Effector memory CD8-positive, alpha-beta T cell (primary cell): Measurements from ENCODE around the gene RBM15B.
"Not testable (repeated sequence)": the region's sequence is repeated elsewhere in the genome, so short reads cannot be mapped to it uniquely, and the experiment has no call there.

Source experiments
- ATAC-seq: fragments of 150-1000 bp; cut with Tn5 transposase; replicated peaks from 2 replicates; pipeline ENCODE4 v1.10.0; 2021; ENCODE audit warnings: mild to moderate bottlenecking, moderate library complexity
- DNase-seq, 3 experiments: peaks; one replicate each; pipeline ENCODE4 v3.0.0; 2021
- H3K27ac Mint-ChIP-seq, 2 donors: one replicate each; pipeline ENCODE4 v1.8.0; 2022; ENCODE audit warnings: mild to moderate bottlenecking in 2 of 2, mixed read lengths in 2 of 2, moderate library complexity in 2 of 2
- H3K27me3 Mint-ChIP-seq, 2 donors: one replicate each; pipeline ENCODE4 v1.8.0; 2022; ENCODE audit warnings: mixed read lengths in 2 of 2
- H3K36me3 Mint-ChIP-seq: one replicate; pipeline ENCODE4 v1.8.0; 2022; ENCODE audit warnings: mild to moderate bottlenecking, moderate library complexity, mixed read lengths; ENCODE audit not compliant: insufficient read depth
- H3K4me1 Mint-ChIP-seq, 2 donors: one replicate each; pipeline ENCODE4 v1.8.0; 2022; ENCODE audit warnings: low read depth in 2 of 2, mixed read lengths in 2 of 2
- H3K4me3 Mint-ChIP-seq, 2 donors: one replicate each; pipeline ENCODE4 v1.8.0; 2022; ENCODE audit warnings: mild to moderate bottlenecking in 2 of 2, mixed read lengths in 2 of 2, moderate library complexity in 2 of 2
- H3K9me3 Mint-ChIP-seq, 2 donors: one replicate each; pipeline ENCODE4 v1.8.0; 2022; ENCODE audit warnings: mixed read lengths in 2 of 2

Gene RBM15B

DNA sequence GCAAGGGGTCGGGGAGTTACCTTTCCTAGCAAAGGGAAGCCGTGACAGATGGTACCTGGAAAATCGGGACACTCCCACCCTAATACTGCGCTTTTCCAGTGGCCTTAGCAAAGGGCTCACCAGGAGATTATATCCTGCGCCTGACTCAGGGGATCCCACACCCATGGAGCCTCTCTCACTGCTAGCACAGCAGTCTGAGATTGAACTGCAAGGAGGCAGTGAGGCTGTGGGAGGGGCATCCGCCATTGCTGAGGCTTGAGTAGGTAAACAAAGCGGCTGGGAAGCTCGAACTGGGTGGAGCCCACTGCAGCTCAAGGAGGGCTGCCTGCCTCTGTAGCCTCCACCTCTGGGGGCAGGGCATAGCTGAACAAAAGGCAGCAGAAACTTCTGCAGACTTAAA, 22.8 kb upstream of the RBM15B start:
- not testable (repeated sequence) for H3K27ac Mint-ChIP-seq

GRCh38 chr3:51371943-51372557, 19.0 kb upstream of the RBM15B start:
- no peak overlapping the region for H3K27ac Mint-ChIP-seq

More for the DNA sequence above, 22.8 kb upstream of the RBM15B start:
- not testable (repeated sequence) for H3K9me3 Mint-ChIP-seq, ATAC-seq, DNase-seq, H3K4me3 Mint-ChIP-seq, H3K4me1 Mint-ChIP-seq, H3K36me3 Mint-ChIP-seq
- H3K27me3 Mint-ChIP-seq: peaks cover 23 to 39% of the 10 kb centered on the region in 2 donors

GRCh38 chr3:51373658-51374421, 17.2 kb upstream of the RBM15B start:
- no peak overlapping the region for H3K27ac Mint-ChIP-seq
- ATAC-seq (no peak), DNase-seq (no peak)
- no peak overlapping the region for H3K4me3 Mint-ChIP-seq
- H3K9me3 Mint-ChIP-seq: no peaks in the 10 kb centered on the region
- no peaks in the 10 kb centered on the region for H3K36me3 Mint-ChIP-seq
- peaks cover 12 to 21% of the 10 kb centered on the region in 2 donors for H3K27me3 Mint-ChIP-seq
- no peaks in the 10 kb centered on the region for H3K4me1 Mint-ChIP-seq

More at GRCh38 chr3:51371943-51372557, 19.0 kb upstream of the RBM15B start:
- H3K27me3 Mint-ChIP-seq: peaks cover 21 to 33% of the 10 kb centered on the region in 2 donors
- no peaks in the 10 kb centered on the region for H3K4me1 Mint-ChIP-seq
- H3K36me3 Mint-ChIP-seq: no peaks in the 10 kb centered on the region
- DNase-seq (peak; percentile 50 to 56 (median 55)), ATAC-seq (peak; percentile 52)
- no peak overlapping the region for H3K4me3 Mint-ChIP-seq
- no peaks in the 10 kb centered on the region for H3K9me3 Mint-ChIP-seq

GRCh38 chr3:51374456-51374855, 16.6 kb upstream of the RBM15B start:
- Mint-ChIP-seq H3K4me1 (no peaks in the 10 kb centered on the region), H3K27me3 (peaks cover 6 to 21% of the 10 kb centered on the region in 2 donors), H3K27ac (no peak overlapping the region), H3K9me3 (no peaks in the 10 kb centered on the region), H3K4me3 (no peak overlapping the region), H3K36me3 (no peaks in the 10 kb centered on the region)
- ATAC-seq: no peak
- DNase-seq: no peak

DNA sequence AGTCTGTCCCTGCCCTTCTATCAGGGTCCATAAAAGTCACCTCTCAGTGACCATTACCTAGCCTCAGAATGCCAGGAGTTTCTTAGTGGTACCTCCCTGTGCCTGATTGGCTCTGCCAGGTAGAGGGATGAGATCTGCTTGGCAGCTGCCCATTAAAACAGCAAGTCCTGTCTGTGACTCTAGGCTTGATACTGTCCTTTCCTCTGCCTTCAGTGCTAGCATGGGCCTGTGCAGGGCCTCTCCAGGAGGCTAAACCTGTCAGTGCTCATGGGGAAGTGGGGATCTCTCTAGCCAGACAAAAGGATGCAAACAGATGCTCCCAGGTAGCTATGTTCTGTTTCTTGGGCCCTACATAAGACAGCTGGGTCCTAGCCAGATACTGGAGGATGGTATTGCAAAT, 15.9 kb upstream of the RBM15B start:
- no peak for DNase-seq

DNA sequence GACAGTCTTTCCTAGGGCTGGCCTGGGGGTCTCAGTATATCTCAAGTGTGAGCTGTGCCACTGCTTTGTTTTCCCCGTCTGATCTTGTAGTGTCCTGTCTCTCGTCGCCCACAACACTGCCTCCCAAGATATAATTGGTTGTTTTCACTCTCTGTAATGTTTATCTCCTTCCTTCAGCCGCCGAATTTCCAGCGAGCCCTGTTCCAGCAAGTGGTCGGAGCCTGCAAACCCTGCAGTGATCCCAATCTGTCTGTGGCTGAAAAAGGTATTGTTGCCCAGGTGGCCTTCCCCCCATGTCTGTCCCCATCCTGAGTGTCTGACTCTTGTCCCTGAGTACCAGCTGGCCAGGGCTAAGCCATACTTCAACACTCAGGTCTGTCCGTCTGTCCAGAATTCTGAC, 15.5 kb upstream of the RBM15B start:
- DNase-seq: no peak
- H3K27ac Mint-ChIP-seq: no peak overlapping the region
- H3K36me3 Mint-ChIP-seq: no peaks in the 10 kb centered on the region
- H3K9me3 Mint-ChIP-seq: no peaks in the 10 kb centered on the region
- no peak for ATAC-seq
- no peak overlapping the region for H3K4me3 Mint-ChIP-seq
- H3K27me3 Mint-ChIP-seq: peaks cover 0 to 21% of the 10 kb centered on the region in 2 donors
- H3K4me1 Mint-ChIP-seq: no peaks in the 10 kb centered on the region

More for the DNA sequence above, 15.9 kb upstream of the RBM15B start:
- no peak overlapping the region for H3K27ac Mint-ChIP-seq
- no peak for ATAC-seq
- no peaks in the 10 kb centered on the region for H3K9me3 Mint-ChIP-seq
- H3K4me3 Mint-ChIP-seq: no peak overlapping the region
- no peaks in the 10 kb centered on the region for H3K36me3 Mint-ChIP-seq
- no peaks in the 10 kb centered on the region for H3K4me1 Mint-ChIP-seq
- peaks cover 0 to 21% of the 10 kb centered on the region in 2 donors for H3K27me3 Mint-ChIP-seq

DNA sequence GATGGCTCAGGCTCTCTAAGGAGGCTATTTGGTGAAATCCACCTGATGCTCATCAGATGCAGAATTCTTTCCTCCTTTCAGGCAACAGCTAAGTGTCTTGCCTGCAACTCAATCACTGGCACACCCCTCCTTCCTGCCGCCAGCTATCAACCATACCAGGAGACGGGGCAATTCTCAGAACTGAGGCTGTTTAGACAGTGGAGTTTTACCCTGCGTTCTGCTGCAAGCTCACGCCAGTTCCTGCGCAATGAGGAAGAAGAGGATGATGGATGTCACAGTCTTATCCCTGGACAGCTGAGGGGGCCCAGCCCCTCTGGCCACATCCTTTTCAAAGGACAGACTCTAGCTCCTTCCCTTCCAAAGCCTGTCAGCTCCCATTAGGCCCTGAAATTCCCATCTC, 13.0 kb upstream of the RBM15B start:
- no peaks in the 10 kb centered on the region for H3K4me1 Mint-ChIP-seq
- no peaks in the 10 kb centered on the region for H3K9me3 Mint-ChIP-seq
- no peak for DNase-seq
- peaks cover 0 to 21% of the 10 kb centered on the region in 2 donors for H3K27me3 Mint-ChIP-seq
- H3K27ac Mint-ChIP-seq: no peak overlapping the region
- ATAC-seq: no peak
- H3K4me3 Mint-ChIP-seq: no peak overlapping the region
- H3K36me3 Mint-ChIP-seq: no peaks in the 10 kb centered on the region

GRCh38 chr3:51378726-51379125, 12.4 kb upstream of the RBM15B start:
- Mint-ChIP-seq H3K9me3 (no peaks in the 10 kb centered on the region), H3K27me3 (peaks cover 0 to 21% of the 10 kb centered on the region in 2 donors), H3K4me3 (no peak overlapping the region), H3K4me1 (peaks cover under 1 to 5% of the 10 kb centered on the region in 2 donors), H3K27ac (peak overlapping the region in 1 of 2 donors; percentile 5), H3K36me3 (no peaks in the 10 kb centered on the region)
- ATAC-seq (no peak), DNase-seq (no peak)

- no peak for DNase-seq
- Mint-ChIP-seq H3K9me3 (no peaks in the 10 kb centered on the region), H3K4me1 (peaks cover 5 to 11% of the 10 kb centered on the region in 2 donors), H3K27ac (peak overlapping the region in 1 of 2 donors; percentile 2), H3K27me3 (peaks cover 0 to 18% of the 10 kb centered on the region in 2 donors), H3K4me3 (no peak overlapping the region), H3K36me3 (no peaks in the 10 kb centered on the region)
- no peak for ATAC-seq
These were observed 11.8 kb upstream of the RBM15B start for GRCh38 chr3:51379301-51379700.

GRCh38 chr3:51379746-51380455, 11.2 kb upstream of the RBM15B start:
- no peak for DNase-seq
- Mint-ChIP-seq H3K27ac (no peak overlapping the region), H3K9me3 (no peaks in the 10 kb centered on the region), H3K36me3 (peaks cover 5% of the 10 kb centered on the region), H3K27me3 (peaks cover 0 to 14% of the 10 kb centered on the region in 2 donors), H3K4me3 (no peak overlapping the region), H3K4me1 (peaks cover 8 to 17% of the 10 kb centered on the region in 2 donors)
- ATAC-seq: no peak

GRCh38 chr3:51380601-51381332, 10.3 kb upstream of the RBM15B start:
- no peak for ATAC-seq
- Mint-ChIP-seq H3K9me3 (no peaks in the 10 kb centered on the region), H3K27ac (no peak overlapping the region), H3K4me3 (no peak overlapping the region), H3K27me3 (peaks cover 0 to 12% of the 10 kb centered on the region in 2 donors), H3K4me1 (peaks cover 11 to 23% of the 10 kb centered on the region in 2 donors), H3K36me3 (peaks cover 13% of the 10 kb centered on the region)
- no peak for DNase-seq

DNA sequence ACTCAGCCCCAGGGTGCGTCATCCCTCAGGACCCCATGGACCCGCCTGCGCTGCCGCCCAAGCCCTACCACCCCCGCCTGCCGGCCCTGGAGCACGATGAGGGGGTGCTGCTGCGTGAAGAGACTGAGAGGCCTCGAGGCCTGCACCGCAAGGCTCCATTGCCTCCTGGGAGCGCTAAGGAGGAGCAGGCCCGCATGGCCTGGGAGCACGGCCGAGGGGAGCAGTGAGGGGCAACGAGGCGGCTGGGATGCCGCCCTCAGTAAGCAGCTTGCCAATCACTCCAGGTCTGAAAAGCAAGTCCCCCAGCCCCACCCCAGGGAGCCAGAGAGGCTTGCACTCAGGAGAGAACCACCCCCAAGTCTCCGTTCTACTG, 9.8 kb upstream of the RBM15B start:
- no peak overlapping the region for H3K27ac Mint-ChIP-seq
- no peak overlapping the region for H3K4me3 Mint-ChIP-seq
- no peak for ATAC-seq
- no peak for DNase-seq
- H3K4me1 Mint-ChIP-seq: peaks cover 16 to 29% of the 10 kb centered on the region in 2 donors
- no peaks in the 10 kb centered on the region for H3K9me3 Mint-ChIP-seq
- H3K27me3 Mint-ChIP-seq: peaks cover 0 to 6% of the 10 kb centered on the region in 2 donors
- H3K36me3 Mint-ChIP-seq: peaks cover 18% of the 10 kb centered on the region

DNA sequence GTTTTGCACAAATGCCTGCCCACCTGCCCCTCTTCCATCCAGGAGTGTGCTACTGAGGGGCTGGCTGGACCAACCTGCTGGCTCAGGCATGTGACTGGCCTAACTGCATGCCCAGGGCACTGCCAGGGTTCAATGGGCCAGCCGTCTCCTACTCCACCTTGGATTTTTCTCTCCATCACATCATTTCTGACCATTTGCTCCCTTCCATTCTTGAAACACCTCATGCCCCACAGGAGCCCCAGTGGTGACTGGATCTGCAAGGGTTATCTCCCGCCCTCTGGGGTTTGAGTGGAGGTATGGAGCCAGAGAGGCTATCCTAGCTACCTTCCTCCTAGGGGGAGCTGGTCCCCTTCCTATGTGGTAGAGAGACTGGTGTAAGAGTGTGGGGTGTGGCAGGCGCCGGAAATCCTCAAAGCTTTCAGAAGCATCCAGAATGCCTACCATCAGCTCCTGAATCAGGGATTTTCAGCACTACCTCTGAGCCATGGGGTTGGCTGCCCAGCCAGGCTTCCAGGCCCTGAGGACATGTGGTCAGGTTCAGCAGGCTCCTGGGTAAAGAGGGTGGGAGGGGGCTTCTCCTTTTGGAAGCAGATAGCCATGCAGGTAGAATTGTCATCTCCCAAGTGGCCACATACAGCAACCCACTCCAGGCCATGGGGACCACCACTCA, 8.9 kb upstream of the RBM15B start:
- H3K4me3 Mint-ChIP-seq: no peak overlapping the region
- H3K9me3 Mint-ChIP-seq: no peaks in the 10 kb centered on the region
- H3K27ac Mint-ChIP-seq: no peak overlapping the region
- ATAC-seq: no peak
- H3K4me1 Mint-ChIP-seq: peaks cover 24 to 35% of the 10 kb centered on the region in 2 donors
- H3K27me3 Mint-ChIP-seq: no peaks in the 10 kb centered on the region
- no peak for DNase-seq
- H3K36me3 Mint-ChIP-seq: peaks cover 27% of the 10 kb centered on the region
